Measurements from ENCODE around the gene TNFRSF8.

DNA sequence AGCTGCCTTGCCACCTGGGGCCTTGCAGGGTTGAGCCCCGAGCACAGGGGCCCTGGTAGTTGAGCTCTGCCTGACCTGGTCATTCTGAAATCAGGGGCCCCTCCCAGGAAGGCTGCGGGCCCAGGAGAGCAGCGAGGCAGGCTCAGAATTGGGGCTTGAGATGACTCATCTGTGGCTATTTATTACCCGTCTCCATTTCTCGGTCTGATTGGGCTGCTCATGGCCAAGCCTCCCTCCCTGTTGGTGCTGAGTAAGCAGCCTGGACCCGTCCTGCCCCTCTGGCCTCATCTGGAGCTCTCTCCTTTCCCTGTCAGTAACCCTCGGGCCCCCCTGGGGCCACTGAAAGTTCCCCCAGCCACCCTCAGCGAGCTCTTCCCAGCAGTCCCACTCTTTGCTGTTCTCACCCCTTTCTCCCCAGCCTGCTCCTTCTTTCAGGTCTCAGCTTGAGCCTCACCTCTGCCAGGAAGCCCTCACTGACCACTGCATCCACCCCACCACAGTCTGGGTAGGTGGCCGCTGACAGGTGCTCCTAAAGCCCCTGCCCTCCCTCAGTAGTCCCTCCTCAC lies 11.0 kb upstream of the TNFRSF8 start:
- no peak for TF ChIP-seq POLR2A (IDR thresholded peaks at IDR 0.05)
- TF ChIP-seq, protein P1, sequence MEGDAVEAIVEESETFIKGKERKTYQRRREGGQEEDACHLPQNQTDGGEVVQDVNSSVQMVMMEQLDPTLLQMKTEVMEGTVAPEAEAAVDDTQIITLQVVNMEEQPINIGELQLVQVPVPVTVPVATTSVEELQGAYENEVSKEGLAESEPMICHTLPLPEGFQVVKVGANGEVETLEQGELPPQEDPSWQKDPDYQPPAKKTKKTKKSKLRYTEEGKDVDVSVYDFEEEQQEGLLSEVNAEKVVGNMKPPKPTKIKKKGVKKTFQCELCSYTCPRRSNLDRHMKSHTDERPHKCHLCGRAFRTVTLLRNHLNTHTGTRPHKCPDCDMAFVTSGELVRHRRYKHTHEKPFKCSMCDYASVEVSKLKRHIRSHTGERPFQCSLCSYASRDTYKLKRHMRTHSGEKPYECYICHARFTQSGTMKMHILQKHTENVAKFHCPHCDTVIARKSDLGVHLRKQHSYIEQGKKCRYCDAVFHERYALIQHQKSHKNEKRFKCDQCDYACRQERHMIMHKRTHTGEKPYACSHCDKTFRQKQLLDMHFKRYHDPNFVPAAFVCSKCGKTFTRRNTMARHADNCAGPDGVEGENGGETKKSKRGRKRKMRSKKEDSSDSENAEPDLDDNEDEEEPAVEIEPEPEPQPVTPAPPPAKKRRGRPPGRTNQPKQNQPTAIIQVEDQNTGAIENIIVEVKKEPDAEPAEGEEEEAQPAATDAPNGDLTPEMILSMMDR (IDR thresholded peaks at IDR 0.05): no peak
